PFSK-1 (cell line): Measurements from ENCODE around the gene AVL9.

ENCODE experiments used
- FOXP2 ChIP-seq: optimal IDR thresholded peaks from 2 replicates; pipeline ENCODE3; 2011; ENCODE audit warnings: borderline replicate concordance, control low read depth, inconsistent platforms; ENCODE audit not compliant: insufficient read depth; ENCODE audit errors: extremely low read length, extremely low read depth
- POLR2AphosphoS5 ChIP-seq: IDR thresholded peaks from 2 replicates; pipeline ENCODE4 v1.6.1; 2012; ENCODE audit warnings: low read depth, mild to moderate bottlenecking, control low read depth, low read length, moderate library complexity
- SIN3A ChIP-seq: IDR thresholded peaks from 2 replicates; pipeline ENCODE4 v1.6.1; 2012; ENCODE audit warnings: mild to moderate bottlenecking, low read length, moderate library complexity, borderline replicate concordance; ENCODE audit not compliant: insufficient read depth
- TAF1 ChIP-seq: IDR thresholded peaks from 2 replicates; pipeline ENCODE4 v1.6.1; 2012; ENCODE audit warnings: low read length, control low read depth, borderline replicate concordance; ENCODE audit not compliant: insufficient read depth
- TF ChIP-seq, protein P1 (sequence below), 2 experiments: IDR thresholded peaks; 2 replicates each; pipeline versions ENCODE4 v1.6.1 to v1.8.0; 2011 to 2012; ENCODE audit warnings: low read depth in 2 of 2, low read length in 2 of 2, control low read depth in 1 of 2, inconsistent platforms in 1 of 2, mild to moderate bottlenecking in 1 of 2, moderate library complexity in 1 of 2; ENCODE audit not compliant: insufficient read depth in 1 of 2

- TF ChIP-seq SIN3A (no peak), POLR2AphosphoS5 (no peak), TAF1 (no peak), FOXP2 (no peak)
- TF ChIP-seq, protein P1, sequence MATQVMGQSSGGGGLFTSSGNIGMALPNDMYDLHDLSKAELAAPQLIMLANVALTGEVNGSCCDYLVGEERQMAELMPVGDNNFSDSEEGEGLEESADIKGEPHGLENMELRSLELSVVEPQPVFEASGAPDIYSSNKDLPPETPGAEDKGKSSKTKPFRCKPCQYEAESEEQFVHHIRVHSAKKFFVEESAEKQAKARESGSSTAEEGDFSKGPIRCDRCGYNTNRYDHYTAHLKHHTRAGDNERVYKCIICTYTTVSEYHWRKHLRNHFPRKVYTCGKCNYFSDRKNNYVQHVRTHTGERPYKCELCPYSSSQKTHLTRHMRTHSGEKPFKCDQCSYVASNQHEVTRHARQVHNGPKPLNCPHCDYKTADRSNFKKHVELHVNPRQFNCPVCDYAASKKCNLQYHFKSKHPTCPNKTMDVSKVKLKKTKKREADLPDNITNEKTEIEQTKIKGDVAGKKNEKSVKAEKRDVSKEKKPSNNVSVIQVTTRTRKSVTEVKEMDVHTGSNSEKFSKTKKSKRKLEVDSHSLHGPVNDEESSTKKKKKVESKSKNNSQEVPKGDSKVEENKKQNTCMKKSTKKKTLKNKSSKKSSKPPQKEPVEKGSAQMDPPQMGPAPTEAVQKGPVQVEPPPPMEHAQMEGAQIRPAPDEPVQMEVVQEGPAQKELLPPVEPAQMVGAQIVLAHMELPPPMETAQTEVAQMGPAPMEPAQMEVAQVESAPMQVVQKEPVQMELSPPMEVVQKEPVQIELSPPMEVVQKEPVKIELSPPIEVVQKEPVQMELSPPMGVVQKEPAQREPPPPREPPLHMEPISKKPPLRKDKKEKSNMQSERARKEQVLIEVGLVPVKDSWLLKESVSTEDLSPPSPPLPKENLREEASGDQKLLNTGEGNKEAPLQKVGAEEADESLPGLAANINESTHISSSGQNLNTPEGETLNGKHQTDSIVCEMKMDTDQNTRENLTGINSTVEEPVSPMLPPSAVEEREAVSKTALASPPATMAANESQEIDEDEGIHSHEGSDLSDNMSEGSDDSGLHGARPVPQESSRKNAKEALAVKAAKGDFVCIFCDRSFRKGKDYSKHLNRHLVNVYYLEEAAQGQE (IDR thresholded peaks at IDR 0.05; ENCODE audit: insufficient read depth in 1 of 2, low read depth in 2 of 2, low read length in 2 of 2), result no peak
These were observed 107.2 kb downstream of the AVL9 start for GRCh38 chr7:32602470-32602869.
